ENCODE data around the gene CA5A. TPM values are rescaled to one million over a fixed set of nuclear protein-coding genes. Genes with fewer than 3 reads are reported as not detected.

The CA5A gene
- total and polyA plus RNA-seq, 2 of the 13 experiments (the other 11 are each of a cell fraction or from before 2014, with no cell fraction given) = 66.8 to 106 TPM

- TF ChIP-seq FOXP4 (CRISPR knock-in tag; IDR thresholded peaks at IDR 0.05) = peak; percentile 88
- TF ChIP-seq GMEB1 (CRISPR knock-in tag; IDR thresholded peaks at IDR 0.05; ENCODE audit: borderline replicate concordance) = peak; percentile 81; the same call in 1 of the 2 replicates
- peak; percentile 98 for TF ChIP-seq SP5 (CRISPR knock-in tag; IDR thresholded peaks at IDR 0.05; ENCODE audit: borderline replicate concordance, low read depth)
- TF ChIP-seq ATF7-NPFF (CRISPR knock-in tag; IDR thresholded peaks at IDR 0.05; ENCODE audit: low read depth) = peak; percentile 80
- no peak for TF ChIP-seq ISX (CRISPR knock-in tag; conservative IDR thresholded peaks at IDR 0.05)
- no peak for TF ChIP-seq GRHL1 (CRISPR knock-in tag; conservative IDR thresholded peaks at IDR 0.05)
- peak; percentile 65; the same call in 1 of the 2 replicates for TF ChIP-seq KAT8 (CRISPR knock-in tag; IDR thresholded peaks at IDR 0.05)
- TF ChIP-seq HMGA1 (CRISPR knock-in tag; conservative IDR thresholded peaks at IDR 0.05) = no peak
- TF ChIP-seq THAP7 (CRISPR knock-in tag; IDR thresholded peaks at IDR 0.05) = peak; percentile 88
- peak; percentile 77; the same call in 1 of the 2 replicates for TF ChIP-seq WIZ (CRISPR knock-in tag; IDR thresholded peaks at IDR 0.05)
- TF ChIP-seq TGIF2 (CRISPR knock-in tag; IDR thresholded peaks at IDR 0.05) = peak; percentile 94
- TF ChIP-seq NFKBIZ (CRISPR knock-in tag; IDR thresholded peaks at IDR 0.05) = peak; percentile 41; the same call in 1 of the 2 replicates
- TF ChIP-seq DBP (CRISPR knock-in tag; IDR thresholded peaks at IDR 0.05; ENCODE audit: not compliant biosample characterization) = no peak
- TF ChIP-seq ZNF337 (CRISPR knock-in tag; IDR thresholded peaks at IDR 0.05; ENCODE audit: borderline replicate concordance, low read depth) = no peak
- peak; percentile 95 for TF ChIP-seq PITX1 (CRISPR knock-in tag; IDR thresholded peaks at IDR 0.05)
- TF ChIP-seq ZNF160 (CRISPR knock-in tag; IDR thresholded peaks at IDR 0.05) = peak; percentile 92
- peak; percentile 93 for TF ChIP-seq NR0B2 (CRISPR knock-in tag; IDR thresholded peaks at IDR 0.05)
- TF ChIP-seq BRF2 (CRISPR knock-in tag; IDR thresholded peaks at IDR 0.05) = peak; percentile 64; the same call in 1 of the 2 replicates
Measured at GRCh38 chr16:87850009-87851006, 86.0 kb downstream of the CA5A start (continued).
